ENCODE data around the gene FXYD6.

The FXYD6 gene

DNA sequence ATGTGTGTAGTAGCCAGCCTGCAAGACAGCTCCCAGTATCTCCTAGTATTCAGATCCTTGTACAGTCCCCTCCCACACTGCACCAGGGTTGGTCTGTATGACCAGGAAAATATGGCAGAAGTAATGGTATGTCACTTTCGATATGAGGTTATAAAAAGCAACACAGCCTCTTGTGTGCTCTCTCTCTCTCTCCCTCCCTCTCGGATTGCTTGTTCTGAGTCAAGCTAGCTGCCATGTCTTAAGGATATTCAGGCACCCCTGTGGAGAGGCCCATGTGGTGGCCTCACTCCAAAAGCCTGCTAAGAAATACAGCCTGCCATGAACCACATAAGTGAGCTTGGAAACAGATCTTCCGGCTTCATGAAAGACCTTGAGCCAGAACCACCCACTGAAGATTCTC lies 25.4 kb downstream of the FXYD6 start:
- H3K27ac ChIP-seq = no peak overlapping the region
- no peak for TF ChIP-seq CTCF (conservative IDR thresholded peaks at IDR 0.05)

DNA sequence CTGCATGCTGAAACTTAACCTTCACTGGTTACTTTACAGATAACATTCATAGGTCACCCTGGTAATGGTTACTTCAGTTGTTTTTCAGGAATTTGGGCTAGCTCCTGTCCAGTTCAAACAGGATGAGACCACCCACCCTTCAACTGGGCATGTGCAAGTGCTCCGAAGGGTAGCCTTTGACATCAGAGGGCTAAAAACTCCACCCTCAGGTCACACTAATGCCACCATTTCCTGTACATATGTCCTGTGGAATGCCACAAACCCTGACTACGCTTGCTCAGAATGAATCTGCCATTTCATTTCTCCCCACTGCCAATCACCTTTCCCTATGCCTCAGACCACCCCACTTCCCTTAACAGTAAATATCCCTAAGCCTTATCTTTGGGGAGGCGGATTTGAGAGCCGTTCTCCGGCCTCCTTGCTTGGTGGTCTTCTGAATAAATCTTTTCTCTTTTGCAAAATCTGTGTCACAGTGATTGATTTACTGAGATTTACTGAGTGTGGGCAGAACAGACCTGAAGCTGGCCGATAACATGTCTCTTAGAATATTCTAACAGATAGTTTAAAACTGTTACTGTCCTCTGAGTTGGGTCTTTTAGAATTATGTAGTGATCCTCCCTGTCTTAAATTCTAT lies 26.6 kb downstream of the FXYD6 start:
- no peak for TF ChIP-seq CTCF (conservative IDR thresholded peaks at IDR 0.05)
- H3K27ac ChIP-seq = no peak overlapping the region

- peak; percentile 99 for TF ChIP-seq CTCF (conservative IDR thresholded peaks at IDR 0.05)
- H3K27ac ChIP-seq = no peak overlapping the region
Observed at GRCh38 chr11:117843666-117844484, 32.6 kb downstream of the FXYD6 start.

GRCh38 chr11:117842131-117842941 lies 34.1 kb downstream of the FXYD6 start:
- TF ChIP-seq CTCF (conservative IDR thresholded peaks at IDR 0.05) = no peak
- no peak overlapping the region for H3K27ac ChIP-seq

GRCh38 chr11:117841551-117842031 lies 34.9 kb downstream of the FXYD6 start:
- TF ChIP-seq CTCF (conservative IDR thresholded peaks at IDR 0.05) = no peak
- H3K27ac ChIP-seq = no peak overlapping the region

GRCh38 chr11:117840881-117841550 lies 35.4 kb downstream of the FXYD6 start:
- no peak overlapping the region for H3K27ac ChIP-seq
- TF ChIP-seq CTCF (conservative IDR thresholded peaks at IDR 0.05) = no peak
